ENCODE measurements around the gene CSGALNACT2. TPM values are rescaled to one million over a fixed set of nuclear protein-coding genes. Genes with fewer than 3 reads are reported as not detected.

Gene CSGALNACT2
- total and polyA plus RNA-seq, 8 donors, result 2.3 to 8.6 (median 4.9) TPM

DNA sequence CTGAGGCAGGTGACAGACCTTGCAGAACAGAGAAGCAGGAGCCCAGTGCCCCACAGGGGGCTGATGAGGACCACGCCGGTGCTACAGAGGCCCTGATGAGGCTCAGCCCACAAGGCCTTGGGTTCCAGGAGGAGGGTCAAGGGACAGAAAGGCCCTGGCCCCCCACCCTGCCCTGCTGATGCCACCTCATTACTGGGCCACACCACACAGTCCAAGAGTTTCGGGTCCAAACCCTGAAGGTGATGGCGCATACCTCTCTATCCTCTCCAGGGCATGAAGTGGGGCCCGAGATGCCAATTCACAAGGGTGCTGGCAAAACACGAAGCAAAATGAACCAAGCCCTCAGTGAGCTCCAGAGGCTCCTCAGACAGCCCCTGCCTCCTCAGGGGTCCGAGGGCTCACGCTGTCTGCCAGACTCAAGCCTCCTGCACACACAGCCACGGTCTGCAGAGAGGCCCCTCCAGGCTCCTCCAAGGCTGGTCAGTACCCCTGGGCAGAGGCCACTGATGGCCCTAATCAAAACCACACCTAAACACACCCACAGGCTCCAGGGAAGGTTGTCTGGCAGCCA lies 96.3 kb downstream of the CSGALNACT2 start:
- DNase-seq, result peak in 4 of 6 donors; percentile 7 to 36 (median 18)
- FAIRE-seq, result no peak

More for the DNA sequence above, 96.3 kb downstream of the CSGALNACT2 start:
- Histone ChIP-seq H3K4me1 (no peaks in the 10 kb centered on the region), H3K4me3 (no peak overlapping the region), H3K27me3 (peaks cover 0 to 4% (median 0%) of the 10 kb centered on the region in 4 donors), H3K9me3 (no peaks in the 10 kb centered on the region), H3K36me3 (no peaks in the 10 kb centered on the region), H3K27ac (no peak overlapping the region)
- TF ChIP-seq, protein P1, sequence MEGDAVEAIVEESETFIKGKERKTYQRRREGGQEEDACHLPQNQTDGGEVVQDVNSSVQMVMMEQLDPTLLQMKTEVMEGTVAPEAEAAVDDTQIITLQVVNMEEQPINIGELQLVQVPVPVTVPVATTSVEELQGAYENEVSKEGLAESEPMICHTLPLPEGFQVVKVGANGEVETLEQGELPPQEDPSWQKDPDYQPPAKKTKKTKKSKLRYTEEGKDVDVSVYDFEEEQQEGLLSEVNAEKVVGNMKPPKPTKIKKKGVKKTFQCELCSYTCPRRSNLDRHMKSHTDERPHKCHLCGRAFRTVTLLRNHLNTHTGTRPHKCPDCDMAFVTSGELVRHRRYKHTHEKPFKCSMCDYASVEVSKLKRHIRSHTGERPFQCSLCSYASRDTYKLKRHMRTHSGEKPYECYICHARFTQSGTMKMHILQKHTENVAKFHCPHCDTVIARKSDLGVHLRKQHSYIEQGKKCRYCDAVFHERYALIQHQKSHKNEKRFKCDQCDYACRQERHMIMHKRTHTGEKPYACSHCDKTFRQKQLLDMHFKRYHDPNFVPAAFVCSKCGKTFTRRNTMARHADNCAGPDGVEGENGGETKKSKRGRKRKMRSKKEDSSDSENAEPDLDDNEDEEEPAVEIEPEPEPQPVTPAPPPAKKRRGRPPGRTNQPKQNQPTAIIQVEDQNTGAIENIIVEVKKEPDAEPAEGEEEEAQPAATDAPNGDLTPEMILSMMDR (IDR thresholded peaks at IDR 0.05), result no peak
- ATAC-seq, result no peak
- intact Hi-C loops (cut with DNase I), result no loop called here
- WGBS, 2 donors, result 74 to 77% methylated on average over 9 of the region's 9 CpGs

Other genes with a start within 250 kb of the CSGALNACT2 start
- gene RET, start 61.4 kb upstream of the CSGALNACT2 start, total RNA-seq, result 1 to 10 TPM in 2 of 6 donors, under 1 TPM in 4; 0.32 to 4.4 (median 0.71) TPM
- 1 to 10 TPM in 1 of 2 donors, under 1 TPM in 1; 0.87 to 1.1 TPM for gene RET, start 61.4 kb upstream of the CSGALNACT2 start, polyA plus RNA-seq
- 1 to 10 TPM; 1.4 to 5.1 (median 3.1) TPM for gene RASGEF1A, start 128.6 kb downstream of the CSGALNACT2 start, total RNA-seq
- 1 to 10 TPM; 1.4 to 5.2 TPM for gene RASGEF1A, start 128.6 kb downstream of the CSGALNACT2 start, polyA plus RNA-seq
- under 1 TPM in 1 of 6 donors, not detected in 5; 0.31 TPM for gene FXYD4, start 233.2 kb downstream of the CSGALNACT2 start, total RNA-seq
- under 1 TPM in 1 of 2 donors, not detected in 1; 0.28 TPM for gene FXYD4, start 233.2 kb downstream of the CSGALNACT2 start, polyA plus RNA-seq